Keratinocyte (primary cell): ENCODE data around the gene RHCG. TPM values are rescaled to one million over a fixed set of nuclear protein-coding genes. Genes with fewer than 3 reads are reported as not detected.

ENCODE experiments used
- DNase-seq: peaks from one replicate; pipeline ENCODE4 v3.0.0-alpha.2; 2011; ENCODE audit warnings: low read depth, missing footprints, low spot score
- FAIRE-seq: peaks from 2 replicates; lab custom pipeline; 2011; peaks lifted over from hg19 to GRCh38; lab: Jason Lieb, UNC
- H2AFZ ChIP-seq: 2 replicates; pipeline ENCODE4 v1.6.0; 2012; ENCODE audit warnings: low read length, control low read depth, inconsistent platforms; ENCODE audit not compliant: control insufficient read depth
- H3K27ac ChIP-seq: 2 replicates; pipeline ENCODE4 v1.5.1; 2011; ENCODE audit warnings: low read length; ENCODE audit not compliant: control insufficient read depth, insufficient read depth
- H3K27me3 ChIP-seq: 3 replicates; pipeline ENCODE4 v1.6.0; 2011; ENCODE audit warnings: low read length; ENCODE audit not compliant: control insufficient read depth, insufficient read depth; ENCODE audit errors: extremely low read depth
- H3K36me3 ChIP-seq, 2 experiments: 2 replicates in 1 of 2; 3 replicates in 1 of 2; pipeline ENCODE4 v1.5.1; 2011; ENCODE audit warnings: low read length in 2 of 2, mild to moderate bottlenecking in 1 of 2; ENCODE audit not compliant: control insufficient read depth in 2 of 2, insufficient read depth in 2 of 2; ENCODE audit errors: extremely low read depth in 1 of 2
- H3K4me1 ChIP-seq: 3 replicates; pipeline ENCODE4 v1.5.1; 2011; ENCODE audit warnings: low read length; ENCODE audit not compliant: control insufficient read depth, insufficient read depth; ENCODE audit errors: extremely low read depth
- H3K4me2 ChIP-seq: 3 replicates; pipeline ENCODE4 v1.6.0; 2011; ENCODE audit warnings: low read depth, low read length; ENCODE audit not compliant: control insufficient read depth, insufficient read depth; ENCODE audit errors: extremely low read depth
- H3K4me3 ChIP-seq, 3 experiments: fragments of 200-600 bp in 1 of 3; sonication (generic) in 1 of 3; 2 replicates in 2 of 3; 3 replicates in 1 of 3; pipeline ENCODE4 v1.5.1; 2011 to 2016; ENCODE audit warnings: low read length in 3 of 3, mild to moderate bottlenecking in 3 of 3, control low read depth in 2 of 3, inconsistent platforms in 1 of 3, low read depth in 1 of 3, mixed read lengths in 1 of 3, mixed run types in 1 of 3, moderate library complexity in 1 of 3; ENCODE audit not compliant: control insufficient read depth in 2 of 3, insufficient read depth in 2 of 3; ENCODE audit errors: extremely low read depth in 1 of 3
- H3K79me2 ChIP-seq: 2 replicates; pipeline ENCODE4 v1.6.0; 2012; ENCODE audit warnings: low read length; ENCODE audit not compliant: control insufficient read depth, insufficient read depth
- H3K9ac ChIP-seq: 3 replicates; pipeline ENCODE4 v1.6.0; 2011; ENCODE audit warnings: low read length; ENCODE audit not compliant: control insufficient read depth, insufficient read depth; ENCODE audit errors: extremely low read depth
- H3K9me1 ChIP-seq: 3 replicates; pipeline ENCODE4 v1.6.0; 2011; ENCODE audit warnings: low read length; ENCODE audit not compliant: control insufficient read depth, insufficient read depth; ENCODE audit errors: extremely low read depth
- H3K9me3 ChIP-seq: 2 replicates; pipeline ENCODE4 v1.5.1; 2012; ENCODE audit warnings: low read depth, low read length; ENCODE audit not compliant: control insufficient read depth
- H4K20me1 ChIP-seq: 3 replicates; pipeline ENCODE4 v1.6.0; 2011; ENCODE audit warnings: low read length; ENCODE audit not compliant: control insufficient read depth, insufficient read depth; ENCODE audit errors: extremely low read depth
- EZH2 ChIP-seq: IDR thresholded peaks from one replicate; pipeline ENCODE4 v1.6.1; 2012; ENCODE audit warnings: inconsistent platforms, mild to moderate bottlenecking, low read length, moderate library complexity
- dilution Hi-C: fragments of 300-500 bp; cut with MboI; formaldehyde crosslinking; loops from one replicate; pipeline ENCODE4 v1.7.0; 2020; ENCODE audit warnings: low sequenced_read_pairs; ENCODE audit not compliant: extremely low pct_ligation_motif_present
- polyA plus RNA-seq, 5 experiments: library from polyadenylated mRNA; depleted of rRNA in 3 of 5; stranded (reverse) in 3 of 5; stranded (forward) in 1 of 5; unstranded in 1 of 5; fragments of >200 nt; gene quantifications; 1 replicate in 1 of 5; 2 replicates in 3 of 5; 3 replicates in 1 of 5; pipeline versions ENCODE4 v1.2.1 to v1.2.3, GENCODE V29; 2011 to 2012; ENCODE audit warnings: missing spikeins in 2 of 5, low read depth in 1 of 5, low replicate concordance in 1 of 5
- TF ChIP-seq, protein P1 (sequence below), 3 experiments: IDR thresholded peaks in 1 of 3; conservative IDR thresholded peaks in 1 of 3; optimal IDR thresholded peaks in 1 of 3; 2 replicates in 2 of 3; 3 replicates in 1 of 3; pipeline versions ENCODE3 to v1.5.1; 2011; ENCODE audit warnings: low read length in 3 of 3, mild to moderate bottlenecking in 3 of 3, moderate library complexity in 2 of 3, control low read depth in 1 of 3, inconsistent platforms in 1 of 3; ENCODE audit not compliant: insufficient read depth in 2 of 3; ENCODE audit errors: extremely low read depth in 1 of 3

RHCG gene
- polyA plus RNA-seq, 1 donor (not counting 4 experiments of a cell fraction or from before 2014, with no cell fraction given) = 6.9 TPM

DNA sequence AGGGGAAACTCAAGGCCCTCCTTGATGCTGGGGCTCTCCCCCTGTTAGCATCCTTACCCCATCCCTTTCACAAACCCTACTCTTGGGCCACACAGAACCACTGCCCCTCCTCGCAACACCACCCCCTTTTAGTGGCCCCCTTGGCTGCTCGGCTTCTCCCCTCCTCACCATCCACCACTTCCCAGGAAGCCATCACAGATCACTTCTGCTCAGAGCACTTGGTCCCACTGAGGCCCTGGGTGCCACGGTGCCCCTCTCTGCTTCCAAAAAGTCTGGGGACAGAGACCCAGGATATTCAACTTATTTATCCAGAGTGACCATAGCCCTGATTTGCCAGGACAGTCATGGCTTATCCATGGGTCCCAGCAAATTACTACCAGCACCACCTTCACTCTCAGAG is 2.4 kb downstream of the RHCG start:
- peaks cover 20% of the 10 kb centered on the region for H3K4me1 ChIP-seq
- H3K4me2 ChIP-seq = no peak overlapping the region
- TF ChIP-seq EZH2 = no peak
- TF ChIP-seq, protein P1, sequence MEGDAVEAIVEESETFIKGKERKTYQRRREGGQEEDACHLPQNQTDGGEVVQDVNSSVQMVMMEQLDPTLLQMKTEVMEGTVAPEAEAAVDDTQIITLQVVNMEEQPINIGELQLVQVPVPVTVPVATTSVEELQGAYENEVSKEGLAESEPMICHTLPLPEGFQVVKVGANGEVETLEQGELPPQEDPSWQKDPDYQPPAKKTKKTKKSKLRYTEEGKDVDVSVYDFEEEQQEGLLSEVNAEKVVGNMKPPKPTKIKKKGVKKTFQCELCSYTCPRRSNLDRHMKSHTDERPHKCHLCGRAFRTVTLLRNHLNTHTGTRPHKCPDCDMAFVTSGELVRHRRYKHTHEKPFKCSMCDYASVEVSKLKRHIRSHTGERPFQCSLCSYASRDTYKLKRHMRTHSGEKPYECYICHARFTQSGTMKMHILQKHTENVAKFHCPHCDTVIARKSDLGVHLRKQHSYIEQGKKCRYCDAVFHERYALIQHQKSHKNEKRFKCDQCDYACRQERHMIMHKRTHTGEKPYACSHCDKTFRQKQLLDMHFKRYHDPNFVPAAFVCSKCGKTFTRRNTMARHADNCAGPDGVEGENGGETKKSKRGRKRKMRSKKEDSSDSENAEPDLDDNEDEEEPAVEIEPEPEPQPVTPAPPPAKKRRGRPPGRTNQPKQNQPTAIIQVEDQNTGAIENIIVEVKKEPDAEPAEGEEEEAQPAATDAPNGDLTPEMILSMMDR (optimal IDR thresholded peaks at IDR 0.05 in 1 of 3, IDR thresholded peaks at IDR 0.05 in 1 of 3, conservative IDR thresholded peaks at IDR 0.05 in 1 of 3; ENCODE audit: extremely low read depth in 1 of 3, insufficient read depth in 2 of 3, low read length in 3 of 3) = no peak
- H3K36me3 ChIP-seq = no peaks in the 10 kb centered on the region
- DNase-seq = no peak
- H3K9me3 ChIP-seq = no peaks in the 10 kb centered on the region
- H3K4me3 ChIP-seq = no peak overlapping the region
- H4K20me1 ChIP-seq = peaks cover 3% of the 10 kb centered on the region
- H2AFZ ChIP-seq = no peak overlapping the region
- H3K79me2 ChIP-seq = no peaks in the 10 kb centered on the region
- no peak overlapping the region for H3K9ac ChIP-seq
- H3K27ac ChIP-seq = no peak overlapping the region
- dilution Hi-C loops = no loop called here
- FAIRE-seq = no peak
- no peaks in the 10 kb centered on the region for H3K9me1 ChIP-seq
- peaks cover 15% of the 10 kb centered on the region for H3K27me3 ChIP-seq

DNA sequence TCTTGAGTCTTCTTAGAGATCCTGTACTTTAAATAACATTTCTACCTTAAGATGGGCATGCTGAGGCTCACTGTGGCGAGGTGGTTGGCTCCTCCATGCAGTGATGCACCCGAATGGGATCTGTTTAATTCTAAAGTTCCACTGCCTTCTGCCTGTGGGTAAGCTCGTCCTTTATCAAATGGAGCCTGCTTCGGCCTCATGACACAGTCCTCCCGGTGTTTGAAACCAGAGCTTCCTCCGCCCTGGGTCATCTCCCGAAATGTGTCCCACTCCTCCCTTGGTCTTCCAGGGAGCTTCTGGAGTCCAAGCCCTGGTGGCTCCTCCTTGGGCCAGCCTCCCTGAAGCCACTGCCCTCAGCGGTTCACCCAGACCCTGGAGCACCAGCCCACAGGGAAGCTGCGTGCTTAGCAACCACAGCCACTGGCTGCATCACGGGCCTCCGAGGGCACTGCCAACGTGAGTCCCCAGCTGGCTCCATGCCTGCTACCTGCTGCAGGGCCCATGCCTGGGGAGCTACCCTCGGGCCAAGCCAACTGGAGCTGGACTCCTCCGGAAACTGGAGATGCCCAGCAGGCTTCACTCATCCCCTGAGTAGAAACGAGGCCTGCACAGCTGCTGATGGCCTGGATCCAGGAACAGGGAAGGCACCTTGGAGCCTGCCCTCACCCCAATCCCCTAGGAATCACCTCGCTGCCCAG is 3.3 kb downstream of the RHCG start:
- Histone ChIP-seq H3K4me1 (peaks cover 13% of the 10 kb centered on the region), H3K79me2 (no peaks in the 10 kb centered on the region), H3K27me3 (peaks cover 15% of the 10 kb centered on the region), H3K9ac (no peak overlapping the region), H3K4me2 (no peak overlapping the region), H4K20me1 (peaks cover 3% of the 10 kb centered on the region), H3K36me3 (no peaks in the 10 kb centered on the region), H3K4me3 (no peak overlapping the region), H3K9me3 (no peaks in the 10 kb centered on the region), H3K9me1 (no peaks in the 10 kb centered on the region), H3K27ac (no peak overlapping the region), H2AFZ (no peak overlapping the region)
- no peak for DNase-seq
- no peak for FAIRE-seq
- dilution Hi-C loops = no loop called here
- TF ChIP-seq, protein P1 (optimal IDR thresholded peaks at IDR 0.05 in 1 of 3, IDR thresholded peaks at IDR 0.05 in 1 of 3, conservative IDR thresholded peaks at IDR 0.05 in 1 of 3; ENCODE audit: extremely low read depth in 1 of 3, insufficient read depth in 2 of 3, low read length in 3 of 3) = no peak
- TF ChIP-seq EZH2 = no peak
